Fibroblast of the aortic adventitia (primary cell): ENCODE results near the gene PARP1. TPM values are rescaled to one million over a fixed set of nuclear protein-coding genes. Genes with fewer than 3 reads are reported as not detected.
A peak's percentile ranks its signal among the peaks of the same experiment; 100 is the strongest.

ENCODE experiments used
- DNase-seq: peaks from one replicate; pipeline ENCODE4 v3.0.0-alpha.2; 2010; ENCODE audit warnings: low read depth
- H3K4me3 ChIP-seq: 2 replicates; pipeline ENCODE4 v1.5.1; 2011; ENCODE audit warnings: low read depth, mild to moderate bottlenecking, control low read depth, low read length, moderate library complexity
- total RNA-seq: library from RNA; depleted of rRNA; stranded (reverse); fragments of >200 nt; gene quantifications from 2 replicates; pipeline ENCODE4 v1.2.3, GENCODE V29; 2012; ENCODE audit warnings: low replicate concordance
- TF ChIP-seq, protein P1 (sequence below): IDR thresholded peaks from 2 replicates; pipeline ENCODE4 v1.5.1; 2011; ENCODE audit warnings: mild to moderate bottlenecking, low read length, control low read depth, inconsistent platforms; ENCODE audit not compliant: insufficient read depth

PARP1 gene
- total RNA-seq, 1 donor: 67.8 TPM

DNA sequence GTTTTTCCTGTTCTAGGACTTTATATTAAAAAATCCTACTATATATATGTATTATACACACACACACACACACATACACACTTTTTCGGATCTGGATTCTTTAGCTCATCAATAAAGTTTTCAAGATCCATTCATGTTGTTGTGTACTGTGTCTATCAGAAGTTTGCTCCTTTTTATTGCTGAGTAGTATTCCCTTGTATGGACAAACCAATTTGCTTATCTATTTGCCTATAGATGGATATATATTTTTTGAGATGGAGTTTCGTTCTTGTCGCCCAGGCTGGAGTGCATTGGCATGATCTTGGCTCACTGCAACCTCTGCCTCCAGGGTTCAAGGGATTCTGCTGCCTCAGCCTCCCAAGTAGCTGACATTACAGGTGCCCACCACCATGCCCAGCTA is 78.7 kb downstream of the PARP1 start:
- TF ChIP-seq, protein P1, sequence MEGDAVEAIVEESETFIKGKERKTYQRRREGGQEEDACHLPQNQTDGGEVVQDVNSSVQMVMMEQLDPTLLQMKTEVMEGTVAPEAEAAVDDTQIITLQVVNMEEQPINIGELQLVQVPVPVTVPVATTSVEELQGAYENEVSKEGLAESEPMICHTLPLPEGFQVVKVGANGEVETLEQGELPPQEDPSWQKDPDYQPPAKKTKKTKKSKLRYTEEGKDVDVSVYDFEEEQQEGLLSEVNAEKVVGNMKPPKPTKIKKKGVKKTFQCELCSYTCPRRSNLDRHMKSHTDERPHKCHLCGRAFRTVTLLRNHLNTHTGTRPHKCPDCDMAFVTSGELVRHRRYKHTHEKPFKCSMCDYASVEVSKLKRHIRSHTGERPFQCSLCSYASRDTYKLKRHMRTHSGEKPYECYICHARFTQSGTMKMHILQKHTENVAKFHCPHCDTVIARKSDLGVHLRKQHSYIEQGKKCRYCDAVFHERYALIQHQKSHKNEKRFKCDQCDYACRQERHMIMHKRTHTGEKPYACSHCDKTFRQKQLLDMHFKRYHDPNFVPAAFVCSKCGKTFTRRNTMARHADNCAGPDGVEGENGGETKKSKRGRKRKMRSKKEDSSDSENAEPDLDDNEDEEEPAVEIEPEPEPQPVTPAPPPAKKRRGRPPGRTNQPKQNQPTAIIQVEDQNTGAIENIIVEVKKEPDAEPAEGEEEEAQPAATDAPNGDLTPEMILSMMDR: no peak
- H3K4me3 ChIP-seq: no peak overlapping the region
- no peak for DNase-seq

DNA sequence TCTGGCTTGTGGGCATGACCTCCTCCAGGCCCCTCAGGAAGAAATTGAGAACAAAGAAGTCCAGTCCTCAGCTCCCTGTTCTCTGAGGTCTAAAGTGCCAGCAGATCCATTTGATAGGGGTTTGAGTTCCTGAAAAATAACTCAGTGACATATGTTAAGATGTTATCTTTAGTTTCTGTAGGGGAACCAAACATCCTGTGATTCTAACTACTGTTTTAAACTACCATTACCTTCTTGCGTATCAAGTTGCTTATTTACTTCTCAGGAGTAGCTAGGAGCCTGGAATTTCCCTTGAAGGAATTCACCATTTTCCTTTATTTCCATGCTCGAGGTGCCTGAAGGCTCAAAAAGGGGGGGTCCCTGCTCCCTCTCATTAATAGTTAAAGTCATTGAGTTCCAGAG is 80.1 kb downstream of the PARP1 start:
- no peak for DNase-seq
- TF ChIP-seq, protein P1: no peak
- H3K4me3 ChIP-seq: no peak overlapping the region

DNA sequence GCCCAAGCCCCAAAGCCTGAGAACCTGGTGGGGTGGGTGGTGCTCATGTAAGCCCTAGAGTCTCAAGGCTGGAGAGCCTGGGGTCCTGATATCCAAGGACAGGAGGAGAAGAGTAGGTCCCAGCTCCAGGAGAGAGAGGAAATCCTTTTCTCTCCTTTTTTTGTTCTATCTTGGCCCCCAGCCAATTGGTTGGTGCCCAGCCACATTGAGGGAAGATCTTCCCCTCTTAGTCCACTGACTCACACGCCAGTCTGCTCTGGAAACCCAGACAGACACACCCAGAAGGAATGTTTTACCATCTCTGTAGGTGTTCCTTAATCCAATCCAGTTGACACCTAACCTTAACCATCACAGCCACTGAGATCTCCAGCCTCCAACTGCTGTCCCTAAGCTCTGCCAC is 82.7 kb downstream of the PARP1 start:
- DNase-seq: peak; percentile 10

DNA sequence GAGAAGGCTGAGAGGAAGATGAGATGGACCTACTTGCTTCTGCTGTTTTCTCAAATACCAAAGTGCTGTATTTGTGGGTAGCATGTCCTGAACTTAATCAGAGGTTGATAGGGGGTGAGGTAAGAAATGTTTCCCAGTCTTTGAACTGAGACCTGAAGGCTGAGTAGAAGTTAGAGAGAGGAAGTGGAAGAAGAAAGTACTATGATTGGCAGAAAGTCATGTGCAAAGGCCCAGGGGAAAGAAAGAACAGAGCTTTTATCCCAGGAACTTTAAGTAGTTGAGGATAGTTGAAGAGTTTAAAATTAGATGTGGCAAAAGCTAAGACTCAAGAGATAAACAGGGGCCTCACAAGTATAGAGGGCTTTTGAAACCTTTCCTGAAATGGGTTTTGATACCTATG is 83.4 kb downstream of the PARP1 start:
- no peak overlapping the region for H3K4me3 ChIP-seq
- no peak for DNase-seq
- TF ChIP-seq, protein P1: no peak

More for the DNA sequence above, 82.7 kb downstream of the PARP1 start:
- TF ChIP-seq, protein P1: no peak
- no peak overlapping the region for H3K4me3 ChIP-seq

DNA sequence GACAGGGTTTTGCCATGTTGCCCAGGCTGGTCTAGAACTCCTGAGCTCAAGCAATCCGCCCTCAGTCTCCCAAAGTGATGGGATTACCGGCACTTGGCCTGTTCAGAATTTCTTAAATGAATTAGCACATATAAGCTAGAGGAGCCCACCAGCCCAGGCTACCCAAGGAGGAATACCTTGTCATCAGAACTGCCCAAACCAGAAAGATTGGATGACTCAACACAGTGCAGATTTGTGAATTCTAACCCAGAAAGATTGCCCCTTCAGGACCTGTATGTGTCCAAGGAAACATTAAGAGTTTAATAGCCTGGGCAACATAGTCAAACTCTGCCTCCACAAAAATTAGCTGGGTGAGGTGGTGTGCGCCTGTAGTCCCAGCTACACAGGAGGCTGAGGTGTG is 84.9 kb downstream of the PARP1 start:
- H3K4me3 ChIP-seq: no peak overlapping the region
- TF ChIP-seq, protein P1: no peak
- DNase-seq: no peak

DNA sequence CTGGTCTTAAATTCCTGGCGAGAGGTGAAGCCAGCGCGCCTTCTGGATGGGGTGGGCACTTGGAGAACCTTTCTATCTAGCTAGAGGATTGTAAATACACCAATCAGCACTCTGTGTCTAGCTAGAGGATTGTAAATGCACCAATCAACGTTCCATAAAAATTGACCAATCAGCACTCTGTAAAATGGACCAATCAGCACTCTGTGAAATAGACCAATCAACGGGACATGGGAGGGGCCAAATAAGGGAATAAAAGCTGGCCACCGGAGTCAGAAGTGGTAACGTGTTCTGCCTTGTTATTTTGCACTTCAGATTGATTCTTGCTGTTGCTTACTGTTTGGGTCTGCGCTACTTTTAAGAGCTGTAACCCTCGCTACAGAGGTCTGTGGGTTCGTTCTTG is 87.0 kb downstream of the PARP1 start:
- no peak for DNase-seq
- no peak overlapping the region for H3K4me3 ChIP-seq
- TF ChIP-seq, protein P1: no peak

DNA sequence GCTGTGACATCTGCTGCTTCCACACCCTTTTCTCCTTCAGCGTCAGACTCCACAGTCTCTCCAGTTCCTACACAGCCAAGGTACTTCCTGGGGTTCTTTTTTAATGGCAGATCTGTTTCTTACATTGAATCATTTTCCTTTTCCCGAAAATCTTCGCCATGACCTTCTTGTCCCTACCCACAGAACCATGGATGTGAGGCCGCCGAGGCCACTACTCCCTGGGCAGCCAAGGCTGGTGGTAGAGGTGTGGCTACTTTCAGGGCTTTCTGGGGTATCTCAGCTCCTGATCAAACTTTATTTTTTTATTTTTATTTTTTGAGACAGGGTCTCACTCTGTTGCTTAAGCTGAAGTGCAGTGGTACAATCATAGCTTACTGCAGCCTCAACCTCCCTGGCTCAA is 89.4 kb downstream of the PARP1 start:
- DNase-seq: no peak
- TF ChIP-seq, protein P1: no peak
- H3K4me3 ChIP-seq: no peak overlapping the region
